OCI-LY3 (cell line): ENCODE data around the gene IGF2.

Experiments
- CTCF ChIP-seq: fragments of 200-600, 300-600 bp; sonication (generic); IDR thresholded peaks from 2 replicates; pipeline ENCODE4 v1.5.1; 2014; ENCODE audit warnings: antibody characterized with exemption, low read length, low read depth
- EZH2phosphoT487 ChIP-seq: fragments of 200-600 bp; shearing (Covaris generic); IDR thresholded peaks from 2 replicates; pipeline ENCODE4 v1.6.1; 2018; ENCODE audit warnings: antibody characterized with exemption, mixed run types, low read depth

- TF ChIP-seq CTCF, result no peak
- no peak for TF ChIP-seq EZH2phosphoT487
These were observed 9.4 kb downstream of the IGF2 start for GRCh38 chr11:2129699-2130366.
